ENCODE data around the gene SVIL. TPM values are rescaled to one million over a fixed set of nuclear protein-coding genes. Genes with fewer than 3 reads are reported as not detected.
"Not testable (repeated sequence)": the region's sequence is repeated elsewhere in the genome, so short reads cannot be mapped to it uniquely, and the experiment has no call there.

Gene SVIL
- total RNA-seq, 2 donors from 2014 or later = 12.2 to 14.2 TPM

- no peak for ATAC-seq (replicated peaks in 1 of 2)
- no peaks in the 10 kb centered on the region for H3K36me3 Mint-ChIP-seq (ENCODE audit: insufficient read depth in 2 of 2)
- no peaks in the 10 kb centered on the region for H3K27me3 Mint-ChIP-seq (ENCODE audit: low read depth)
- H3K9me3 Mint-ChIP-seq = no peaks in the 10 kb centered on the region
- H3K27ac Mint-ChIP-seq = no peak overlapping the region
- H3K4me3 Mint-ChIP-seq = no peak overlapping the region
- DNase-seq = no peak
- H3K4me1 Mint-ChIP-seq (ENCODE audit: low read depth) = no peaks in the 10 kb centered on the region
Observed at GRCh38 chr10:29542723-29543122, 92.0 kb downstream of the SVIL start.

GRCh38 chr10:29541422-29542210, 93.2 kb downstream of the SVIL start:
- H3K4me3 Mint-ChIP-seq = no peak overlapping the region
- no peaks in the 10 kb centered on the region for H3K27me3 Mint-ChIP-seq (ENCODE audit: low read depth)
- H3K9me3 Mint-ChIP-seq = no peaks in the 10 kb centered on the region
- DNase-seq (no peak), ATAC-seq (replicated peaks in 1 of 2) (no peak)
- H3K36me3 Mint-ChIP-seq (ENCODE audit: insufficient read depth in 2 of 2) = no peaks in the 10 kb centered on the region
- no peak overlapping the region for H3K27ac Mint-ChIP-seq
- H3K4me1 Mint-ChIP-seq (ENCODE audit: low read depth) = no peaks in the 10 kb centered on the region

- Mint-ChIP-seq H3K27ac (no peak overlapping the region), H3K4me1 (ENCODE audit: low read depth) (peaks cover 5% of the 10 kb centered on the region), H3K36me3 (ENCODE audit: insufficient read depth in 2 of 2) (no peaks in the 10 kb centered on the region), H3K27me3 (ENCODE audit: low read depth) (no peaks in the 10 kb centered on the region), H3K4me3 (no peak overlapping the region), H3K9me3 (no peaks in the 10 kb centered on the region)
- ATAC-seq (replicated peaks in 1 of 2) (no peak), DNase-seq (no peak)
Observed at GRCh38 chr10:29540016-29540415, 94.8 kb downstream of the SVIL start.

GRCh38 chr10:29539412-29539811, 95.4 kb downstream of the SVIL start:
- H3K4me1 Mint-ChIP-seq (ENCODE audit: low read depth) = peaks cover 5% of the 10 kb centered on the region
- H3K9me3 Mint-ChIP-seq = no peaks in the 10 kb centered on the region
- H3K27me3 Mint-ChIP-seq (ENCODE audit: low read depth) = no peaks in the 10 kb centered on the region
- no peak for DNase-seq
- no peaks in the 10 kb centered on the region for H3K36me3 Mint-ChIP-seq (ENCODE audit: insufficient read depth in 2 of 2)
- no peak overlapping the region for H3K4me3 Mint-ChIP-seq
- no peak overlapping the region for H3K27ac Mint-ChIP-seq
- ATAC-seq (replicated peaks in 1 of 2) = no peak

- Mint-ChIP-seq H3K4me3 (no peak overlapping the region), H3K4me1 (ENCODE audit: low read depth) (peaks cover 5% of the 10 kb centered on the region), H3K27ac (no peak overlapping the region), H3K27me3 (ENCODE audit: low read depth) (no peaks in the 10 kb centered on the region), H3K9me3 (no peaks in the 10 kb centered on the region), H3K36me3 (ENCODE audit: insufficient read depth in 2 of 2) (no peaks in the 10 kb centered on the region)
- DNase-seq = no peak
- ATAC-seq (replicated peaks in 1 of 2) = no peak
Observed at GRCh38 chr10:29537799-29538198, 97.0 kb downstream of the SVIL start.

- not testable (repeated sequence) for DNase-seq; H3K27ac Mint-ChIP-seq; H3K4me1 Mint-ChIP-seq (ENCODE audit: low read depth); ATAC-seq (replicated peaks in 1 of 2); H3K9me3 Mint-ChIP-seq; H3K4me3 Mint-ChIP-seq; H3K36me3 Mint-ChIP-seq (ENCODE audit: insufficient read depth in 2 of 2); H3K27me3 Mint-ChIP-seq (ENCODE audit: low read depth)
Observed at GRCh38 chr10:29536691-29537090, 98.1 kb downstream of the SVIL start.

- no peak overlapping the region for H3K27ac Mint-ChIP-seq
- no peak overlapping the region for H3K4me3 Mint-ChIP-seq
- no peaks in the 10 kb centered on the region for H3K27me3 Mint-ChIP-seq (ENCODE audit: low read depth)
Observed at GRCh38 chr10:29535778-29536453, 98.9 kb downstream of the SVIL start.

GRCh38 chr10:29535012-29535777, 99.6 kb downstream of the SVIL start:
- Mint-ChIP-seq H3K4me3 (no peak overlapping the region), H3K4me1 (ENCODE audit: low read depth) (peaks cover 5% of the 10 kb centered on the region), H3K9me3 (no peaks in the 10 kb centered on the region), H3K27ac (no peak overlapping the region), H3K27me3 (ENCODE audit: low read depth) (no peaks in the 10 kb centered on the region), H3K36me3 (ENCODE audit: insufficient read depth in 2 of 2) (no peaks in the 10 kb centered on the region)
- ATAC-seq (replicated peaks in 1 of 2) = no peak
- no peak for DNase-seq

More at GRCh38 chr10:29535778-29536453, 98.9 kb downstream of the SVIL start:
- ATAC-seq (replicated peaks in 1 of 2) = no peak
- H3K36me3 Mint-ChIP-seq (ENCODE audit: insufficient read depth in 2 of 2) = no peaks in the 10 kb centered on the region
- H3K9me3 Mint-ChIP-seq = no peaks in the 10 kb centered on the region
- no peak for DNase-seq
- peaks cover 5% of the 10 kb centered on the region for H3K4me1 Mint-ChIP-seq (ENCODE audit: low read depth)

GRCh38 chr10:29534590-29534989, 100.2 kb downstream of the SVIL start:
- Mint-ChIP-seq H3K9me3 (no peaks in the 10 kb centered on the region), H3K27ac (no peak overlapping the region), H3K4me1 (ENCODE audit: low read depth) (peaks cover 5% of the 10 kb centered on the region), H3K4me3 (no peak overlapping the region), H3K27me3 (ENCODE audit: low read depth) (no peaks in the 10 kb centered on the region), H3K36me3 (ENCODE audit: insufficient read depth in 2 of 2) (no peaks in the 10 kb centered on the region)
- ATAC-seq (replicated peaks in 1 of 2) (no peak), DNase-seq (no peak)

GRCh38 chr10:29533696-29534285, 101.0 kb downstream of the SVIL start:
- Mint-ChIP-seq H3K4me3 (no peak overlapping the region), H3K4me1 (ENCODE audit: low read depth) (peaks cover 5% of the 10 kb centered on the region), H3K9me3 (no peaks in the 10 kb centered on the region)

GRCh38 chr10:29533046-29533445, 101.7 kb downstream of the SVIL start:
- no peaks in the 10 kb centered on the region for H3K9me3 Mint-ChIP-seq
- H3K4me3 Mint-ChIP-seq = no peak overlapping the region

More at GRCh38 chr10:29533696-29534285, 101.0 kb downstream of the SVIL start:
- no peak for ATAC-seq (replicated peaks in 1 of 2)
- no peaks in the 10 kb centered on the region for H3K27me3 Mint-ChIP-seq (ENCODE audit: low read depth)
- H3K27ac Mint-ChIP-seq = no peak overlapping the region
- H3K36me3 Mint-ChIP-seq (ENCODE audit: insufficient read depth in 2 of 2) = no peaks in the 10 kb centered on the region
- no peak for DNase-seq

GRCh38 chr10:29532256-29532878, 102.4 kb downstream of the SVIL start:
- H3K36me3 Mint-ChIP-seq (ENCODE audit: insufficient read depth in 2 of 2) = no peaks in the 10 kb centered on the region
- H3K9me3 Mint-ChIP-seq = no peaks in the 10 kb centered on the region
- H3K27me3 Mint-ChIP-seq (ENCODE audit: low read depth) = no peaks in the 10 kb centered on the region
- H3K27ac Mint-ChIP-seq = no peak overlapping the region
- H3K4me3 Mint-ChIP-seq = no peak overlapping the region
- DNase-seq (no peak), ATAC-seq (replicated peaks in 1 of 2) (no peak)
- H3K4me1 Mint-ChIP-seq (ENCODE audit: low read depth) = peaks cover 5% of the 10 kb centered on the region

More at GRCh38 chr10:29533046-29533445, 101.7 kb downstream of the SVIL start:
- H3K27ac Mint-ChIP-seq = no peak overlapping the region
- DNase-seq (no peak), ATAC-seq (replicated peaks in 1 of 2) (no peak)
- no peaks in the 10 kb centered on the region for H3K36me3 Mint-ChIP-seq (ENCODE audit: insufficient read depth in 2 of 2)
- H3K4me1 Mint-ChIP-seq (ENCODE audit: low read depth) = peaks cover 5% of the 10 kb centered on the region
- H3K27me3 Mint-ChIP-seq (ENCODE audit: low read depth) = no peaks in the 10 kb centered on the region

Data from activated T-cell treated with anti-CD3 and anti-CD28 coated beads, Interleukin-2, amount 50 U/mL, for 72 hours (primary cell).